Measurements from ENCODE around the gene PLA2G2D. TPM values are rescaled to one million over a fixed set of nuclear protein-coding genes. Genes with fewer than 3 reads are reported as not detected.

The PLA2G2D gene
- total and polyA plus RNA-seq, 2 of the 13 experiments (the other 11 are each of a cell fraction or from before 2014, with no cell fraction given): not detected

GRCh38 chr1:20120796-20121195 lies 1.5 kb upstream of the PLA2G2D start:
- H3K36me3 ChIP-seq (replicated peaks in 1 of 2; ENCODE audit: control insufficient read depth in 1 of 2, insufficient read depth in 2 of 2, low read length in 2 of 2): no peaks in the 10 kb centered on the region
- H2AFZ ChIP-seq (ENCODE audit: low read length): no peak overlapping the region
- H3K9me3 ChIP-seq (ENCODE audit: low read length): no peaks in the 10 kb centered on the region
- no peak overlapping the region for H3K9ac ChIP-seq (ENCODE audit: insufficient read depth, low read depth, low read length)
- ChIA-PET POLR2A (no interaction called here), CTCF (ENCODE audit: low intra/inter-chr PET ratio, low total read pairs) (no interaction called here)
- no peak overlapping the region for H3K4me3 ChIP-seq (replicated peaks in 1 of 3; ENCODE audit: insufficient read depth in 1 of 3, low read depth in 2 of 3, low read length in 3 of 3)
- DNase-seq (ENCODE audit: low spot score) (no peak), FAIRE-seq (no peak), ATAC-seq (no peak)
- H3K79me2 ChIP-seq (ENCODE audit: insufficient read depth, low read length): no peaks in the 10 kb centered on the region
- H3K4me2 ChIP-seq (ENCODE audit: low read depth, low read length): no peak overlapping the region
- peaks cover 1 to 25% of the 10 kb centered on the region in 2 experiments; a peak in 2 of 5 replicates for H3K27me3 ChIP-seq (ENCODE audit: control insufficient read depth in 1 of 2, insufficient read depth in 2 of 2, low read length in 2 of 2)
- H3K4me1 ChIP-seq (ENCODE audit: insufficient read depth, low read length): no peaks in the 10 kb centered on the region
- no peak for TF ChIP-seq ZNF276 (CRISPR knock-in tag; IDR thresholded peaks at IDR 0.05; ENCODE audit: low read depth)
- TF ChIP-seq ZNF775 (CRISPR knock-in tag; IDR thresholded peaks at IDR 0.05; ENCODE audit: borderline replicate concordance): no peak
- no peak for TF ChIP-seq ZZZ3 (CRISPR knock-in tag; IDR thresholded peaks at IDR 0.05; ENCODE audit: borderline replicate concordance)
- TF ChIP-seq PRPF4 (IDR thresholded peaks at IDR 0.05; ENCODE audit: low read depth, low read length, poor library complexity, severe bottlenecking): no peak
- no peak for TF ChIP-seq ZNF543 (CRISPR knock-in tag; IDR thresholded peaks at IDR 0.05)
- TF ChIP-seq DMAP1 (CRISPR knock-in tag; IDR thresholded peaks at IDR 0.05): no peak
- 68% methylated on average over 4 of the region's 4 CpGs for WGBS (ENCODE audit: low lambda C conversion rate)
- H4K20me1 ChIP-seq (ENCODE audit: insufficient read depth, low read length): no peaks in the 10 kb centered on the region
- intact Hi-C loops (cut with micrococcal nuclease; ENCODE audit: unreplicated experiment): no loop called here
- H3K27ac ChIP-seq (ENCODE audit: extremely low read length, insufficient read depth, low read length): no peak overlapping the region
- no TSS peak for BruUV-seq (replicated peaks)
- in situ Hi-C loops (cut with HindIII; ENCODE audit: extremely low pct_ligation_motif_present, low pct_unique_long_range_greater_than_20kb): no loop called here

GRCh38 chr1:20117236-20117635 lies 2.1 kb downstream of the PLA2G2D start:
- intact Hi-C loops (cut with micrococcal nuclease; ENCODE audit: unreplicated experiment) (no loop called here), in situ Hi-C loops (cut with HindIII; ENCODE audit: extremely low pct_ligation_motif_present, low pct_unique_long_range_greater_than_20kb) (no loop called here)
- H3K4me2 ChIP-seq (ENCODE audit: low read depth, low read length): no peak overlapping the region
- FAIRE-seq (no peak), ATAC-seq (no peak), DNase-seq (ENCODE audit: low spot score) (no peak)
- H3K27ac ChIP-seq (ENCODE audit: extremely low read length, insufficient read depth, low read length): no peak overlapping the region
- CTCF ChIA-PET (ENCODE audit: low intra/inter-chr PET ratio, low total read pairs): no interaction called here
- H3K4me1 ChIP-seq (ENCODE audit: insufficient read depth, low read length): no peaks in the 10 kb centered on the region
- no TSS peak for BruUV-seq (replicated peaks)
- no peak overlapping the region for H3K4me3 ChIP-seq (replicated peaks in 1 of 3; ENCODE audit: insufficient read depth in 1 of 3, low read depth in 2 of 3, low read length in 3 of 3)
- H3K9me3 ChIP-seq (ENCODE audit: low read length): no peaks in the 10 kb centered on the region
- H3K9ac ChIP-seq (ENCODE audit: insufficient read depth, low read depth, low read length): no peak overlapping the region
- no peaks in the 10 kb centered on the region for H3K36me3 ChIP-seq (replicated peaks in 1 of 2; ENCODE audit: control insufficient read depth in 1 of 2, insufficient read depth in 2 of 2, low read length in 2 of 2)
- H3K27me3 ChIP-seq (ENCODE audit: control insufficient read depth in 1 of 2, insufficient read depth in 2 of 2, low read length in 2 of 2): peaks cover 1 to 28% of the 10 kb centered on the region in 2 experiments; a peak in 3 of 5 replicates
- H3K79me2 ChIP-seq (ENCODE audit: insufficient read depth, low read length): no peaks in the 10 kb centered on the region
- no peaks in the 10 kb centered on the region for H4K20me1 ChIP-seq (ENCODE audit: insufficient read depth, low read length)
- POLR2A ChIA-PET: no interaction called here
- H2AFZ ChIP-seq (ENCODE audit: low read length): no peak overlapping the region
- TF ChIP-seq ZHX1 (CRISPR knock-in tag; IDR thresholded peaks at IDR 0.05; ENCODE audit: low read depth): no peak
- no peak for TF ChIP-seq DNMT1 (CRISPR knock-in tag; IDR thresholded peaks at IDR 0.05)
- no peak for TF ChIP-seq TOPORS (CRISPR knock-in tag; IDR thresholded peaks at IDR 0.05)
- no peak for TF ChIP-seq ZNF576 (CRISPR knock-in tag; IDR thresholded peaks at IDR 0.05)
- TF ChIP-seq MEF2D (CRISPR knock-in tag; IDR thresholded peaks at IDR 0.05): no peak
- no peak for TF ChIP-seq XRCC5 (optimal IDR thresholded peaks at IDR 0.05; ENCODE audit: low read length)
- TF ChIP-seq HMGA1 (CRISPR knock-in tag; conservative IDR thresholded peaks at IDR 0.05): no peak
- TF ChIP-seq HNF1B (CRISPR knock-in tag; IDR thresholded peaks at IDR 0.05): no peak
